HFFc6 (cell line): ENCODE measurements around the gene PPCS. TPM values are rescaled to one million over a fixed set of nuclear protein-coding genes. Genes with fewer than 3 reads are reported as not detected.
"Not testable (repeated sequence)": the region's sequence is repeated elsewhere in the genome, so short reads cannot be mapped to it uniquely, and the experiment has no call there.

Experiments
- DNase-seq: peaks from one replicate; pipeline ENCODE4 v3.0.0-alpha.2; 2018
- H3K27ac Mint-ChIP-seq: 2 replicates; pipeline ENCODE4 v1.8.0; 2020; ENCODE audit warnings: mild to moderate bottlenecking, mixed read lengths
- H3K27me3 Mint-ChIP-seq: 2 replicates; pipeline ENCODE4 v1.8.0; 2021; ENCODE audit warnings: mild to moderate bottlenecking, moderate library complexity, mixed read lengths; ENCODE audit not compliant: insufficient read depth
- H3K36me3 Mint-ChIP-seq: 2 replicates; pipeline ENCODE4 v1.8.0; 2021; ENCODE audit warnings: low read depth, mixed read lengths
- H3K4me1 Mint-ChIP-seq: 2 replicates; pipeline ENCODE4 v1.8.0; 2020; ENCODE audit warnings: low read depth, mixed read lengths
- H3K4me3 Mint-ChIP-seq: 2 replicates; pipeline ENCODE4 v1.8.0; 2020; ENCODE audit warnings: mild to moderate bottlenecking, moderate library complexity, mixed read lengths
- H3K9me3 Mint-ChIP-seq: 2 replicates; pipeline ENCODE4 v1.8.0; 2020; ENCODE audit warnings: mild to moderate bottlenecking, mixed read lengths
- CTCF ChIP-seq: fragments of 200-600 bp; sonication (generic); IDR thresholded peaks from 2 replicates; pipeline ENCODE4 v1.5.0; 2021; ENCODE audit warnings: antibody characterized with exemption, mild to moderate bottlenecking
- total RNA-seq, 6 experiments: library from RNA; stranded (reverse); fragmentation: NEBNext Ultra II Directional; extraction: Animal tissue kit (Norgen Biotek cat#: 25700); gene quantifications; 2 replicates in 1 of 6; 3 replicates in 5 of 6; pipeline ENCODE4 v1.2.3, GENCODE V29; 2021

The PPCS gene
- total RNA-seq, 6 experiments from 2014 or later, result 27.6 to 34.8 (median 29.2) TPM

- no peak for DNase-seq
- peak overlapping the region; percentile 82 for H3K27ac Mint-ChIP-seq
- H3K27me3 Mint-ChIP-seq, result peaks cover 9% of the 10 kb centered on the region
- H3K9me3 Mint-ChIP-seq, result no peaks in the 10 kb centered on the region
- TF ChIP-seq CTCF, result no peak
- peak overlapping the region; percentile 92 for H3K4me3 Mint-ChIP-seq
- H3K36me3 Mint-ChIP-seq, result 0 out of 2 replicates have a peak, but pooled peaks cover 5% of the 10 kb centered on the region
- peaks cover 21% of the 10 kb centered on the region for H3K4me1 Mint-ChIP-seq
These were observed 7.6 kb downstream of the PPCS start for GRCh38 chr1:42463921-42464320.

GRCh38 chr1:42466030-42466429, 9.7 kb downstream of the PPCS start:
- H3K9me3 Mint-ChIP-seq, result no peaks in the 10 kb centered on the region
- H3K4me1 Mint-ChIP-seq, result peaks cover 21% of the 10 kb centered on the region
- DNase-seq, result no peak
- no peak for TF ChIP-seq CTCF
- peaks cover 9% of the 10 kb centered on the region for H3K27me3 Mint-ChIP-seq
- no peak overlapping the region for H3K27ac Mint-ChIP-seq
- no peaks in the 10 kb centered on the region for H3K36me3 Mint-ChIP-seq
- H3K4me3 Mint-ChIP-seq, result no peak overlapping the region

GRCh38 chr1:42469727-42470126, 13.4 kb downstream of the PPCS start:
- DNase-seq, result no peak
- Mint-ChIP-seq H3K9me3 (no peaks in the 10 kb centered on the region), H3K36me3 (no peaks in the 10 kb centered on the region), H3K4me3 (no peak overlapping the region), H3K27ac (no peak overlapping the region), H3K4me1 (no peaks in the 10 kb centered on the region), H3K27me3 (peaks cover 4% of the 10 kb centered on the region)
- TF ChIP-seq CTCF, result no peak

GRCh38 chr1:42476605-42477004, 20.3 kb downstream of the PPCS start:
- peaks cover 7% of the 10 kb centered on the region for H3K27me3 Mint-ChIP-seq
- H3K4me1 Mint-ChIP-seq, result no peaks in the 10 kb centered on the region
- no peak for TF ChIP-seq CTCF
- no peak for DNase-seq
- H3K4me3 Mint-ChIP-seq, result no peak overlapping the region
- no peaks in the 10 kb centered on the region for H3K9me3 Mint-ChIP-seq
- H3K27ac Mint-ChIP-seq, result no peak overlapping the region
- no peaks in the 10 kb centered on the region for H3K36me3 Mint-ChIP-seq

GRCh38 chr1:42477354-42477753, 21.0 kb downstream of the PPCS start:
- not testable (repeated sequence) for H3K9me3 Mint-ChIP-seq, H3K27me3 Mint-ChIP-seq, H3K36me3 Mint-ChIP-seq, H3K27ac Mint-ChIP-seq, H3K4me1 Mint-ChIP-seq, H3K4me3 Mint-ChIP-seq, DNase-seq

GRCh38 chr1:42477775-42478174, 21.4 kb downstream of the PPCS start:
- H3K27ac Mint-ChIP-seq, result no peak overlapping the region
- TF ChIP-seq CTCF, result no peak
- no peaks in the 10 kb centered on the region for H3K4me1 Mint-ChIP-seq
- no peaks in the 10 kb centered on the region for H3K36me3 Mint-ChIP-seq
- peaks cover 7% of the 10 kb centered on the region for H3K27me3 Mint-ChIP-seq
- H3K4me3 Mint-ChIP-seq, result no peak overlapping the region
- no peak for DNase-seq
- no peaks in the 10 kb centered on the region for H3K9me3 Mint-ChIP-seq
